ENCODE results near the gene PRX. TPM values are rescaled to one million over a fixed set of nuclear protein-coding genes. Genes with fewer than 3 reads are reported as not detected.

PRX gene
- polyA plus RNA-seq, 3 donors, result 0.13 to 0.76 TPM; not detected in 1

GRCh38 chr19:40357640-40358039 lies 55.5 kb downstream of the PRX start:
- Histone ChIP-seq H3K9me3 (replicated peaks in 1 of 2; ENCODE audit: control insufficient read depth in 1 of 2, insufficient read depth in 1 of 2, low read length in 2 of 2) (no peaks in the 10 kb centered on the region), H3K27me3 (ENCODE audit: control insufficient read depth in 2 of 2, insufficient read depth in 2 of 2, low read length in 2 of 2) (no peaks in the 10 kb centered on the region), H3K4me3 (replicated peaks in 1 of 3; ENCODE audit: low read depth in 2 of 3, low read length in 3 of 3) (no peak overlapping the region), H3K27ac (ENCODE audit: low read depth in 1 of 2, low read length in 2 of 2) (peak overlapping the region; percentile 58 to 70), H3K79me2 (ENCODE audit: insufficient read depth, low read length) (peaks cover 34% of the 10 kb centered on the region), H2AFZ (ENCODE audit: insufficient read depth, low read depth, low read length, poor library complexity, severe bottlenecking) (no peak overlapping the region), H3K4me2 (replicated peaks; ENCODE audit: extremely low read depth, low read length, poor library complexity, severe bottlenecking) (no peak overlapping the region), H3K36me3 (replicated peaks in 1 of 2; ENCODE audit: control insufficient read depth in 1 of 2, insufficient read depth in 2 of 2, low read length in 2 of 2) (no peaks in the 10 kb centered on the region), H4K20me1 (ENCODE audit: insufficient read depth, low read length) (no peaks in the 10 kb centered on the region), H3K9ac (ENCODE audit: insufficient read depth, low read length, poor library complexity, severe bottlenecking) (no peak overlapping the region), H3K4me1 (ENCODE audit: control insufficient read depth in 1 of 2, insufficient read depth in 2 of 2, low read length in 2 of 2) (peaks cover 70 to 72% of the 10 kb centered on the region in 2 donors)
- DNase-seq, result no peak
- peaks cover 0 to 4% (median 0%) of the 10 kb centered on the region in 7 donors for H3K9me3 Mint-ChIP-seq
- peak overlapping the region; percentile 92 to 98 (median 98) for H3K27ac Mint-ChIP-seq
- peaks cover 0 to 3% (median 1%) of the 10 kb centered on the region in 3 donors for H3K27me3 Mint-ChIP-seq (ENCODE audit: low read depth in 3 of 3)
- WGBS (ENCODE audit: insufficient coverage), result no CpG with 5 or more reads among the region's 3 CpGs
- intact Hi-C loops (cut with micrococcal nuclease), result no loop called here
- no peak for TF ChIP-seq CTCF (IDR thresholded peaks at IDR 0.05)
- peaks cover 13 to 35% of the 10 kb centered on the region in 2 donors for H3K36me3 Mint-ChIP-seq
- H3K4me3 Mint-ChIP-seq, result peak overlapping the region in 1 of 2 donors; percentile 9
- peaks cover 69% of the 10 kb centered on the region for H3K4me1 Mint-ChIP-seq

GRCh38 chr19:40356681-40357595 lies 56.2 kb downstream of the PRX start:
- no peak for TF ChIP-seq CTCF (IDR thresholded peaks at IDR 0.05)
- Mint-ChIP-seq H3K36me3 (peaks cover 13 to 34% of the 10 kb centered on the region in 2 donors), H3K4me3 (no peak overlapping the region), H3K27ac (peak overlapping the region; percentile 3 to 98 (median 74)), H3K9me3 (peaks cover 0 to 4% (median 0%) of the 10 kb centered on the region in 7 donors), H3K4me1 (peaks cover 63% of the 10 kb centered on the region), H3K27me3 (ENCODE audit: low read depth in 3 of 3) (peaks cover 0 to 3% (median 1%) of the 10 kb centered on the region in 3 donors)
- Histone ChIP-seq H3K27ac (ENCODE audit: low read depth in 1 of 2, low read length in 2 of 2) (no peak overlapping the region), H3K9me3 (replicated peaks in 1 of 2; ENCODE audit: control insufficient read depth in 1 of 2, insufficient read depth in 1 of 2, low read length in 2 of 2) (no peaks in the 10 kb centered on the region), H3K9ac (ENCODE audit: insufficient read depth, low read length, poor library complexity, severe bottlenecking) (no peak overlapping the region), H3K4me2 (replicated peaks; ENCODE audit: extremely low read depth, low read length, poor library complexity, severe bottlenecking) (no peak overlapping the region), H3K4me3 (replicated peaks in 1 of 3; ENCODE audit: low read depth in 2 of 3, low read length in 3 of 3) (no peak overlapping the region), H3K79me2 (ENCODE audit: insufficient read depth, low read length) (peaks cover 29% of the 10 kb centered on the region), H4K20me1 (ENCODE audit: insufficient read depth, low read length) (no peaks in the 10 kb centered on the region), H3K27me3 (ENCODE audit: control insufficient read depth in 2 of 2, insufficient read depth in 2 of 2, low read length in 2 of 2) (no peaks in the 10 kb centered on the region), H3K4me1 (ENCODE audit: control insufficient read depth in 1 of 2, insufficient read depth in 2 of 2, low read length in 2 of 2) (peaks cover 63 to 65% of the 10 kb centered on the region in 2 donors), H3K36me3 (replicated peaks in 1 of 2; ENCODE audit: control insufficient read depth in 1 of 2, insufficient read depth in 2 of 2, low read length in 2 of 2) (no peaks in the 10 kb centered on the region), H2AFZ (ENCODE audit: insufficient read depth, low read depth, low read length, poor library complexity, severe bottlenecking) (no peak overlapping the region)
- DNase-seq, result no peak
- 100% methylated on average over 1 of the region's 6 CpGs for WGBS (ENCODE audit: insufficient coverage)
- intact Hi-C loops (cut with micrococcal nuclease), result no loop called here
